HL-60/S4 treated with phorbol 12-myristate 13-acetate at 8.2 ng/mL for 4 days and 3 days (cell line): ENCODE data around the gene ADM2.
"Not testable (repeated sequence)": the region's sequence is repeated elsewhere in the genome, so short reads cannot be mapped to it uniquely, and the experiment has no call there.

Source experiments
- in situ Hi-C: fragments of 300-500 bp; cut with MboI; formaldehyde crosslinking; loops from 2 replicates; pipeline ENCODE4 v1.15.0; 2022; ENCODE audit warnings: low sequenced_read_pairs

ADM2 gene

DNA sequence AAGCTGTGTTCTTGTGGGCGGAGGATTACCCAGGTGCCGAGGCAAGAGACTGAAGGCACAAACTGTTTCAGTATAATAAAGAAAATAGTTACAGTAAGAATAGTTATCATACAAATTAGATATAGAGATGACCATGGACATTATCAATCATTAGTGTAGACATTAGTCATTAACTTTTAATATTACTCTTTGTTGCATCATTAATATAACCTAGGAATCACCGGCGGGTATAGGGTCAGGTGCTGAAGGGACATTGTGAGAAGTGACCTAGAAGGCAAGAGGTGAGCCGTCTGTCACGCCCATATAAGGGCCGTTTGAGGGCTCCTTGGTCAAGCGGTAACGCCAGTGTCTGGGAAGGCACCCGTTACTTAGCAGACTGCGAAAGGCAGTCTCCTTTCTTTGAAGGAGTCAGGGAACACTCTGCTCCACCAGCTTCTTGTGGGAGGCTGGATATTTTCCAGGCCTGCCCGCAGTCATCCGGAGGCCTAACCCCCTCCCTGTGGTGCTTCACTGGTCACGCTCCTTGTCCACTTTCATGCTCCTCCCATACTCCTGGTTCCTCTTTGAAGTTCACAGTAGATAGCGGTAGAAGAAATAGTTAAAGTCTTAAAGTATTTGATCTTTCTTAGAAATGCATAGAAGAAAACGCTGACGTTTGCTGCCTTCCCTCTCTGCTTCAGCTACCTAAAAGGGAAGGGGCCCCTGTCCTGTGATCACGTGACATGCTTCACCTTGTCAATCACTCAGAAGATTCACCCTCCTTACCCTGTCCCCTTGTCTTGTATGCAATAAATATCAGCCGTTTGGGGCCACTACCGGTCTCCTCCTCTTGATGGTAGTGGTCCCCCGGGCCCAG is 52.7 kb downstream of the ADM2 start:
- in situ Hi-C loops: not testable (repeated sequence)

DNA sequence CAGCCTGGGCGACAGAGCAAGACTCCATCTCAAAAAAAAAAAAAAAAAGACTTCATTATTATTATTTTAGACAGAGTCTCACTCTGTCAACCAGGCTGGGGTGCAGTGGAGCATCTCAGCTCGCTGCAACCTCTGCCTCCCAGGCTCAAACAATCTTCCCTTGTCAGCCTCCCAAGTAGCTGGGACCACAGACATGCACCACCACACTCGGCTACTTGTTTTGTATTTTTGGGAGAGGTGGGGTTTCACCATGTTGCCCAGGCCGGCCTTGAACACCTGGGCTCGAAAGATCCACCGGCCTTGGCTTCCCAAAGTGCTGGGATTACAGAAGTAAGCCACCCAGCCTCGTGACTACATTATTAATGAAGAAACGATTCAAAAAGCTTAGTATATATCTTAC is 53.8 kb downstream of the ADM2 start:
- in situ Hi-C loops: no loop called here
